Stimulated activated CD8-positive, alpha-beta memory T cell treated with anti-CD3 and anti-CD28 coated beads, Interleukin-2, amount 100 ng/mL, for 1 hour (primary cell): ENCODE data around the gene LSS.
"Not testable (repeated sequence)": the region's sequence is repeated elsewhere in the genome, so short reads cannot be mapped to it uniquely, and the experiment has no call there.

Source experiments
- DNase-seq, 2 donors: peaks; one replicate each; pipeline ENCODE4 v3.0.0-alpha.2; 2020; ENCODE audit warnings: low read depth in 2 of 2

Gene LSS

DNA sequence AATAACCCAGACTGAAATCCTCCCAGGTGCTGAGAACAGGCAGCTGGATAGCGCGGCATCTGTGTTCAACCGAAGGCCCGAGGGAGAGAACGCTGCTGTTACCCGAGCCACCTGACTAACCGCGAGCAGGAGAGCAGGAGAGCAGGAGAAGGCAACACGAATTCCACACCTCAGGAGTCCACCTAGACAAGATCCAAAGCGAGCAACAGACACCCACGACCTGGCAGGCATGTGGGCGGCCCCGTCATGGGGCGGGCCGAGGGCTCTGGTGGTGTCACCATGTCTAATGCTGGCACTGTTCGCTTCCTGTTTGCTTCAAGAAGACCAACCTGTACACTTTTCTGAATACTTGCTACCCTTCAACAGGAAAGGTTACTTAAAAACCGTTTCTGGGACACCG is 23.4 kb downstream of the LSS start:
- DNase-seq, result no peak

DNA sequence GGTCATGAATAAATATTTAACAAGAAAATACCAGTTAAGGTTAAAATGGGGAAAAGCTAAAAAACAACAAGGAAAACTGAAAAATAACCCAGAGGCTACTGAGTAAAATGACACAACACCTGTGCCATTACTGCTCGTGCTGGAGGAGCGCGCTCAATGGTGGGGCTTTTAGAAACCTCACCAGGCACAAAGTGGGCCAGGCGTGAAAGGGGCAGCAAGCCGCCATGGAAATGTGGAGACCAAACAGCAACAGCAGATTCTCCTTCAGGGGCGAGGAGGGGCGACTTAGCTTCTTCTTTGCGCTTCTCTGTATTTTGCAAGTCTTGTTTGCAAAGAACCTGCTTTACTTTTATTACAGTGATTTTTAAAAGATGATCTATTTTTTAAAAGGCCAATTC is 25.4 kb downstream of the LSS start:
- no peak for DNase-seq

DNA sequence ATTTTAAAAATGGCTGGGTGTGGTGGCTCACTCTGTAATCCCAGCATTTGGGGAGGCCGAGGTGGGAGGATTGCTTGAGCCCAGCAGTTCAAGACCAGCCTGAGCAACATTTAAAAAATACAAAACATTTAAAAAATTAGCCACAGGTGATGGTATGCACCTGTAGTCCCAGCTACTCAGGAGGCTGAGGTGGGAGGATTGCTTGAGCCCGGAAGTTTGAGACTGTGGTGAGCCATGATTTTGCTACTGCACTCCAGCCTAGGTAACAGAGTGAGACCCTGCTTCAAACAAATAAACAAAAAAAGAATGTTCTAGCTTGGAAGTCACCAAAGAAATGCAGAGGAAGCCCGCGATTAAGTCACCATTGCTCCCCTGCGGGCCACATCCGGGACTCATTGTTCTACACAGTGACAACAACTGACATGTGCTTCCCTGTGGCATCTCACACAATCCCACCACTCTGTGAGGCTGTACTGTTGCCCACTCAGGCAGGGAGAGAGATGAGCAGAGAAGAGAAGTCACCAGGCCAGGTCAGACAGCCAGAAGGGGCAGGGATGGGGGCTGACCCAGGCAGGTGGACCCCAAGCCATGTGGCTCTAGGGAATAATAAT is 25.9 kb downstream of the LSS start:
- no peak for DNase-seq

DNA sequence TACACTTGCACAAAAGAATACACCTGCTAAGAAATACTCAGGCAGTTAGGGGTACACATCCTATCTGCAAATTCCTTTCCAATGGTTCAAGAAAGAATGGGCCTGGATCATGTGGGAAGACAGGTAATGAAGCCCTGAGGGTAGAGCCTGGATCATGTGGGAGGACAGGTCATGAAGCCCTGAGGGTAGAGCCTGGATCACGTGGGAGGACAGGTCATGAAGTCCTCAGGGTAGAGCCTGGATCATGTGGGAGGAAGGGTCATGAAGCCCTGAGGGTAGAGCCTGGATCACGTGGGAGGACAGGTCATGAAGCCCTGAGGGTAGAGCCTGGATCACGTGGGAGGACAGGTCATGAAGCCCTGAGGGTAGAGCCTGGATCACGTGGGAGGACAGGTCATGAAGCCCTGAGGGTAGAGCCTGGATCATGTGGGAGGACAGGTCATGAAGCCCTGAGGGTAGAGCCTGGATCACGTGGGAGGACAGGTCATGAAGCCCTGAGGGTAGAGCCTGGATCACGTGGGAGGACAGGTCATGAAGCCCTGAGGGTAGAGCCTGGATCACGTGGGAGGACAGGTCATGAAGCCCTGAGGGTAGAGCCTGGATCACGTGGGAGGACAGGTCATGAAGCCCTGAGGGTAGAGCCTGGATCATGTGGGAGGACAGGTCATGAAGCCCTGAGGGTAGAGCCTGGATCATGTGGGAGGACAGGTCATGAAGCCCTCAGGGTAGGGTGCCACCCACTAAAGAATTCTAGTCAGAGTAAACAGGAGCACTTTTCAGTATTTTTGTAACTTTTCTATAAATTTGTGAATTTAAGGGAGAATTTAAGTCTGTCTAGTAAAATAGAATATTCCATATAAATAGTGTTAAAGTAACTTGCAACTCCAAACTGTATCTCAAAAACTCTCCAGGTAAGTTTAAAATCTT is 27.4 kb downstream of the LSS start:
- not testable (repeated sequence) for DNase-seq

DNA sequence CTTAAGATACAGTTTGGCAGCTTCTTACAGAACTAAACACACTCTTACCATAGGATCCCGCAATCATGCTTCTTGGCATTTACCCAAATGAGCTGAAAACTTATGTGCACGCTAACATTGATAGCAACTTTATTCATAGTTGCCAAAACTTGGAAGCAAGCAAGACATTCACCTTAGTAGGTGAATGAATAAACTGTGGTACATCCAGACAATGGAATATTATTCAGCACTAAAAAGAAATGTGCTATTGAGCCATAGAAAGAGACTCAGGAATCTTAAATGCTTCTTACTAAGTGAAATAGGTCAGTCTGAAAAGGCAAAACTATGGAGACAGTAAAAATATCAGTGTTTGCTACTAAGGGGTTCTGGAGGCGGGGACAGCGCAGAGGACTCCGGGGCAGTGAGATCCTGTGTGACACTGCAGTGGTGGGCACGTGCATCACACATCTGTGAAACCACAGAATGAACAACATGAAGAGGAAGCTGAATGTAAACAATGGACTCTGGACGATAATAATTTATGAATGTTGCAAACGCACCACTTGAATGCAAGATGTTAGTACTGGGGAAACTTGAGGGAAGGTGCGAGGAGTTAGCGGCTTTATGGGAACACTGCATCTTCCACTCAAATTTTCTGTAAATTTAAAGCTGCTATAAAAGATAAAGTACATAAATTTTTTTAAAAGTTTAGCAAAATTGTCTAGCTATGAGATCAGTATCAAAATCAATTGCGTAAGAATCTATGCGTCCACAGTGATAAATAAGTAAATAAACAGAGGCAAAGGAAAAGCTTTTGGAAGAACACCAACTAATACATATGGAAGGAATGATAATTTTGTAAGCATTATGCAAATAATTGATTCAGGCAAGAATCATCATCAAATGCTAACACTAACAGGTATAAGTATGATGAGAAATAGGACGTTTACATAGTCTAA is 28.9 kb downstream of the LSS start:
- DNase-seq, result no peak

DNA sequence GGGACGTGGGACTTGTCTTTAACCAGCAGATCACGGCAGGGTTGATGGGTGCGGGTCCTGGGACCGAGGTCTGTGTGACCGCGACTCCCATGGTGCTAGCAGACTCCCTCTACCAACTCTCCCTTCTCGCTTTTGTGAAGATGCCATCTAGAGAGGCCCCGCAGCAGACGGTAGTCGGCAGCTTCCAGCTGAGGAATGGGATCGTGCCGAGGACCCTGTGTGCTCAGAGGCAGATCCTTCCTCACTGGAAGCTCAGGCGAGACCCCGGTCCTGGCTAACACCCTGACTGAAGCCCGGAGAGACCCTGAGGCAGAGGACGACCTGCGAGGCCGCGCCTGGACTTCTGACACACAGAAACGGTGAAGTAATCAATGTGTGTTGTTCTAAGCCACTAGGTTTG is 31.8 kb downstream of the LSS start:
- DNase-seq, result no peak

DNA sequence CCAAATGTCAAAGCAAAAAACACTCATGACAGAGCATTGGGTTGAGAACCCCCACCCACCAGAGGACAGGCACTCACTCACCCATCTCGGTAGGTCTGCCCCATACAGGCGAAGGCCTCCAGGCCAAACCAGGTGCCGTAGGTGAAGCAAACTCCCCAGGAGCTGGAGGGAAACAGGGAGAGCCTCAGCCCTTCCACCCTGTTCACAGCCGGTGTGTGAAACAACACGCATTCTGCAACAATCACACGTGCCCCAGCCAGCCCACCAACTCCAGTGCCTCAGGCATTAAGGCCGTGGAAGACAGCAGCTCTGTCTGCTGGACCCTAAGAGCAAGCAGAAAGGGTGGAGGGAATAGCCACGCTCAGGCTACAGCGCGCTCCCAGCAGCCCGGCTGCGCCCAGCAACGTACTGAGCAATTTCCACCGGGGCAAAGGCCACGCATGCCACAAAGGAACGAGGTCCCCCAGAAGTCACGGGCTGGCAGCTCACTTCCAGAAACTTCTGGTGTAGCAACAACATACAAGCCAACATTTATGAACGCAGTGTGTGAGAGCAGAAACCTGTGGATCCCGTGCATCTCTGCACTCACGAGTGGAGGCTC is 32.9 kb downstream of the LSS start:
- DNase-seq, result no peak

DNA sequence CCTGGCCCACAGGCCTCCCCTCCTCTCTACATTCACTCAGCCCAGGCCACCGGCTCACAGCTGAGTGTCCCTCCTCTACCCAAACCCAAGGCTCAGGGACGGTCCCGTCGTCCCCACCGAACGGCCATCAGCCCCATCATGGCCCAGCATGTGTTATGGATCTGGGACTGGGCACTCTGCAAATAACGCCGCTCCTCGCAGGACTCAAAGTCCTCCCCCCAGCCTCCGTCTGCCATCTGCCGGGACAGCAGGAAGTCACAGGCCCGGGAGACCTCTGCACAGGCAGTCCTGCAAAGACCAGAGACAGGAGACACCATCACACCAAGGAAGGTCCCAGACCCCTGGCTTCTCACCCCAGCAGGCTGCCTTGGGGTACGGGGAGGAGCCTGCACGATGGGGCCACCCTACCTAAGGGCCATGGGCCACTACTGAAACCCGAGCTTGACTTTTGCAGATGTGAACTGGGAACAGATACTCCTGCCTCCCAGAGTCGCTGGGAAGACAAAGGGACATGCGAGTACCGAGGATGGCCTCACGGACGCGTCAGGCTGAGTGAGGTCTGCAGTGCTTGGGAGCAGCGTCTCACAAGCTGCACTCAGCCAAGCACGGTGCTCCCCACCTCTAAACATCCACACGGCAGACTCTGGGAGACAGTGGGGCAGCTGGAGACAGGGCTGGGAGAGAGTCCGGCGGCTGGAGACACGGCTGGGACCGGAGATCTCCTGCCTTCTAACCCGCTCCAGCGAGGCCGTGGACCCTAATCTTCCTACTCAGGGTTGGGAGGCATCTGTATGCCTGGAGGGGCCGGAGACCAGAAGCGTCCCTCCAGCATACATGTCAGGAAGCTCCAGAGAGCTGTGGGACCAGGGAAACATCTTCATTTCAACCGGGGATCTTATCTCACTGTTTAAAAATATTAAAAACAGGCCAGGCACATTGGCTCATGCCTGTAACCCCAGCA is 33.9 kb downstream of the LSS start:
- no peak for DNase-seq

DNA sequence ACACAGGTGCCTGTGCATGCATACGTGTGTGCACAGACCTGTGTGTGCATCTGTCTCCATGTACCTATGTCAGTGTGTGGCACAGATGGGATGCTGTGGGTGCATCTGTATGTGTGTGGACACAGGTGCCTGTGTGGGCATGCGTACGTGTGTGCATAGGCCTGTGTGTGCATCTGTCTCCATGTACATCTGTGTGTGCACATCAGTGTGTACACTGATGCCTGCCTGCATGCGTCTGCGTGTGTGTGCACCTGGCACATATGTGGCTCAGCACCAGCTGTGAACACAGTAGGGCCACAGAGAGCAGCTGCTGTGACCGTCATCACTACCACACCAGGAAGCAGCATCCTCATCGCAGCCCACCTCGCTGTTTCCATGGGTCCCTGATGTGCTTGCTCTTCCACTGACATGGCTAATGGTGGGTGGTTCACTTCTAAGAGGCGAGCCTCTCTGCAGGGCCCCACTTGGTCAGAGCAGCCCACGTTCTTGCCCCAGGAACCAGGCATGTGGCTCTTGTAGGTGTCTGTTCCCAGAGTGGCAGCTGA is 34.7 kb downstream of the LSS start:
- DNase-seq, result no peak

DNA sequence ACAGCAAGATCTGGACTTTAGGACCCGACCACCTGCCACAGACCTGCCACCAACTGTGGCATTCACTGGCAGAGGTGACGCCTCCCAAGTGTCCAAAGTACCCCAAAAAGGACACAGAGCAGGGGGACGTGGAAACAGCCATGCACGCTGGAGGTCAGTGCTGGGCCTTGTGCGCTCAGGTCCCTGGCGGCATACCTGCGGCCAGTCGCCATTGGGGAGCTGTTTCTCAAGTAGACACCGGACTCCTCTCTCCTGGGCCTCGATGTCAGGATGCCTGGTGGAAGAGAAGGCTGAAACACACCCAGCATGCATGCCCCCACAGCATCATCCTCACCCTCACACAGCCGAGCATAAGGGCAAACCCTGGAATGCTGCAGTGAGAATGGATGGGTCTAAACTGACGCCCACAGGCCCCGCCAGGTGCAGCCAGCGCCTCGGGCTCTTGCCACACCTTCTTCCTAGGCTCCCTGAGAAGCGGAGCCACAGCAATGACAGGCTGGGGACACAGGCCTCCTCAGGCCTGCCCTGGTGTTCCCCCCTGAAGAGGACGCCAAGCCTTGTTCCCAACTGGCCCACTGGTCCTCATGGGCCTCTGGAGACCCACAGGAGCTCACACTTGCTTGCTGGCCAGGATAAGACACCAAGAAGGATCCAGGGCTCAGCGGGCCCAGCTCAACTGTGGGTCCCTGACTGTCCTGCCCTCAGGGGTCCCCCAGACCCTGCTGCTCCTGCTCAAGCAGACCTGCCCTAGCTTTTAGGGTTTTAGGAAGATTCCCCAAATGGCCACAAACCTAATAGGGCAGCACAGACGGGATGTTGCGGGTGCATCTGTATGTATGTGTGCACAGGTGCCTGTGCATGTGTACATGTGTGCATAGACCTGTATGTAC is 36.6 kb downstream of the LSS start:
- no peak for DNase-seq

DNA sequence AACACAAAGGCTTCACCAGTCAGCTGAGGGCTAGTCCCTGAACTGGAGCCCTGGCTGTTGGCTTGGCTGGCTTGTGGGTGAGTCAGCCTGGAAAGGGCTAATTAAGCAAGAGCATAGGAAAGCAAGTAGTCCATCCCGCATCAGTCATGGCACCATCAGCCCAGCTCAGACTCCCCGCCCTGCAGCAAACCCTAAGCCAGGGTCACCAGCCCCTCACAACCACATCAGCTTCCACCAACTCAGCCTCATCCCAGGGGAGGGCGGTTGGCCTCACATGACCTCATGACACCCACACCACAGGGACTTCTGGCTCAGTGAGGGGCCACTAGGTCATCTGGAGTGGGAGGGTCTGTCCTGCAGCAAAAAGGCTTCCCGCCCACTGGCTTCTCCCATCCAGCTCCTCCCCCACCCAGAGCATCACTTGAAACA is 37.3 kb downstream of the LSS start:
- DNase-seq, result no peak

DNA sequence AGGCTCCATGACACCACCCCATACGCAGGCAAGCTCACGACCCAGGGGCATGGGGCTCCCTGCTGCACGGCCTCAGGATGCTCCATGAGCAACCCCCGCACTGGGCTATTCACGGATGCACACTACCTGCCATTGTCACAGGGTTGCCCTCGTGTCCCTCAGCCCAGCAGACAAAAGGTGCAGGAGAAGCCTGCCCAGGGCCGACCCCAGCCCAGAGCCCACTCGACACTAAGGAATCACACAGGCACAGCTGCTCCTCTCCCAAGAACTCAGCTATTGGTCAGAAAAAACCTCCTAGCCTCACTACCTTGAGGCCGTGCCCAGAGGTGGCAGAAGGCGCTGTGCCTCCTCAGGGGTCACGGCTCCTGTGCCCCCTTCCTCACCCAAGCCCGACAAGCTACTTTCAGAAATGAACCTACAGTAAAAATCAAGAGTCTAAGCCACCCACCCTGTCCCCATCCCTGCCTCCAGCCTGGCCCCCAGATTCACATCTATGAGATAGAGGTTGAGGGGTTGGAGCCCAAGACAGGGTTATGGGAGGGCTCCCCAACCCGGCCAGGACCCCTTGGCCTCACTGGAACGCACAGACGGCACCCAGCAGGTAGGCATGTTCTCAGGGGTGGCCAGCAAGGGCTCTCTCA is 38.0 kb downstream of the LSS start:
- no peak for DNase-seq

DNA sequence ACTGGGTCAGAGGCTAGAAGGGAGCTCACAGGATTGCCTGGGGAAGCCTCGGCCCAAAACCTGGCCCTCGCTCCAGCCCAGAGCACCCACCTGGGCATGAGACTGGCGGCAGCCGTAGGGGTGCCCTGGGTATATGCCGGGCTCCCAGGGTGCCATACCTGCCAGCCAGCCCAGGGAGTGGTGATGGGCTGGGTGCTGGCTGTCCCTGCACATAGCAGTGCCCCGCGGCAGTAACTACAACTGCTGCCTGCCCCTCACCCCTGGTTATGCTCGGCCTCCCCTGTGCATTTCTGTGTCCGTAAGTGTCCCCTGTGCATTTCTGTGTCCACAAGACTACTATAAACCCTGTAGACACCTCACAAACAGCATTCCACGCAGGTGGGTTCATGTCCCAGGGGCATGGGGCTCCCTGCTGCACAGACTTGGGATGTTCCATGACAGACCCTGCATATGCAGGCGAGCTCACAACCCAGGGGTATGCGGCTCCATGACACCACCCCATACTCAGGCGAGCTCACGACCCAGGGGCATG is 38.5 kb downstream of the LSS start:
- DNase-seq, result no peak

DNA sequence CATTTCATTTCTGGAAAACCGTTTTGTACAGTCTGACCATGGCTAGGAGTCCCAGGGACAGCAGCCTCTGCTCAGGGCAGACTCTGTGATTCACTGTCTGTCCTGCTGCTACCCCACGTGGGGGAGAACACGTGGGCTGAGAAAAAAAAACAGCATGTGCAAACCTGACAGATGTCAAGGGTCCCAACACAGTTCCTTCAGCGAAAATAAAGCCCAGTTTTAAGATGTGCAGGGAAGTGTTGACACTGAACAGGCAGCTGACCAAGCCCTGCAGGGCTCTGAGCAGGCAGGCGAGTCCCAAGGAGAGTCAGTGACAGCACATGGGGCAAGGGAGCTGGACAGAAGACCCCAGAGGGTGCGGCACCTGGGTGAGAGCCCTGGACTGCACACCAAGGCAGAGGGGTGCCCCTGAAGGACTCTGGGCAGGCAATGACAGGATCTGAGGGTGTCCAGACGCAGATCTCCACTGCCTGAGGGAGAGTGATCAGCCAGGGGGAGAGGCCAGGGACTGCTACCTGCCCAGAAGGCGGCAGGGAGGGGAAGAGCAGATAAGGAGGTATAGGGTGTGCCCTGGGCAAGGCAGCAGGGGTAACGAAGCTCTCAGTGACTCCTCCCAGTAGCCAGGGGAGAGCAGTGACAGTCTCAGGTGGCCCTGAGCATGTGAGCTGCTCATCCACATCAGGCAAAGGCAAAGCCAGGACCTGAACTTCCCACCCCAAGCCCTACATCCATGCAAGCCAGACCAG is 39.2 kb downstream of the LSS start:
- no peak for DNase-seq

DNA sequence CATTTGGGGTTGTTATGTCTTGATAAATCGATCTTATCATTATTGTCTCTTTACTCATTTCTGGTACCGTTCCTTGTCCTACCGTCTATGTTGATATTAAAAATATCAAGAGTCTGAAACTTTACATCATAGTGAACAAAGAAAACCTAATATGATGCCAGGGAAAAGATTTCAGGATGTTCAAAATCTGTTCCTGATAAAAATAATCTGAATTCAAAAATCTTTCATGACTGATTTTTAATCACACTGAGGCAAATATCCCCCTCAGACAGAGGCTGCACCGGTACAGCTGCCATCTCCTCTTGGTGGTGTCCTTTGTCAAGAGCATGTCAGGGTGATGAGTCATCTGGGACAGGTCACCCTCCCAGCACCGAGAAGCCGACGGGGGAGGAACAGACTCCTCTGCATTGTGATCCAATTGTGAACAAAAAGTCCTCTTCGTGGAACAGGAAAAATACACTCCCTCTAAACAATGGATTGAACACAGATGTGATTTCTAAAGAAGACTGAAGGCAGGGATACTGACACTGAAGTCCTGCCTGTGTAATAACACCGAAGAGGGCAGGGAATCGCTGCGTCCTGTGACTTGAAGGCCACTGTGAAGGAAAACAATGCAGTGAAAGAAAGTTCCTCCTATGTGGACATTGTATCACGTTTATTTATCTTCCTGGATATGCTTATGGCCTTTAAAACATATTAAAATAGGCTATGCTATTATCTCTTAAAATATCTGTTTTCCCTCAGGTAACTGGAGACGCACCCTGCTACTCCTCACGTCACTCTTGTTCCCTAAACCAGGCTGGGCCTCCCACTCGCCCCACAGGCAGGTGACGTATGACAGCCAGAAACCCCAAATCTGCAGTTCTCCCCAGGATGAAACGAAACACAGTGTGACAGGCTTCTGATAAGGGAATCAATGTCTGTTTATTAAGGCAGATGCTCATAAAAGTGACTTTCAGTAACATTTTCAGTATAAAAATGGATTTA is 40.1 kb downstream of the LSS start:
- DNase-seq, result no peak

DNA sequence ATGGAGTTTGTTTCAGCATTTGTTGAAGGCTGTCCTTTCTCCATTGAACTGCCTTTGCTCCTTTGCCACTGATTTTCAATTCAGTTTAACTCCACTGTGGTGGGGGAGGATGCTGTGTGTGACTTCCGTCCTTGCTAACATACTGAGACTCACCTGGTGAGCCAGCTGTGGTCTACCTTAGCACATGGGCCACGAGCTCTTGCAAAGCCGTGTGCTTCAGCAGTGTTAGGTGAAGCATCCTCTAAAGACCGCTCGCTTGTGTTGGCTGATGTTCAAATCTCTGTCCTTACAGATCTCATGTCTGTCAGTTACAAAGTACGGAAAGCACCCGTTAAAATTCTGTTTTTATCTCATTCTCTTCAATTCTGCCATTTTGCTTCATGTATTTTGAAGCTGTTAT is 40.8 kb downstream of the LSS start:
- no peak for DNase-seq

DNA sequence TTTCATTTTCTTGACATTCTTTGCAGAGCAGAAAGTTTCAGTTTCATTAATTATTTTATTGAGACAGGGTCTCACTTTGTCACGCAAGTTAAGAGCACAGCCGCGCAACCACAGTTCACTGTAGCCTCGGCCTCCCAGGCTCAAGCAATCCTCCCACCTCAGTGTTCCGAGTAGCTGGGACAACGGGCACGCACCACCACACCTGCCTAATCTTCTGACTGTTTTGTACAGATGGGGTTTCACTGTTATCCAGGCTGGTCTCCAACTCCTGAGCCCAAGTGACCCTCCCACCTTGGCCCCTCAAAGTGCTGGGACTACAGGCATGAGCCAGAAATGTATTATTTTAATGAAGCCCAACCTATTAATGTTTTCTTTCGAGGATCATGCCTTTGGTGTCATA is 41.3 kb downstream of the LSS start:
- no peak for DNase-seq
